Activated gamma-delta T cell treated with anti-CD3 and anti-CD28 coated beads, Interleukin-2, amount 50 U/mL, for 16 hours (primary cell): ENCODE data around the gene ABHD17A.
A peak's percentile ranks its signal among the peaks of the same experiment; 100 is the strongest.

Experiments
- DNase-seq: peaks from one replicate; pipeline ENCODE4 v3.0.0-alpha.2; 2020; ENCODE audit warnings: low read depth

ABHD17A gene

GRCh38 chr19:1885398-1886119 lies at the start of gene ABHD17A:
ABHD17A (minus strand) TSS chr19:1885496; CDS start chr19:1881566, 3,930 bp downstream.
- peak; percentile 94 for DNase-seq

- no peak for DNase-seq
Observed at GRCh38 chr19:1933942-1934341, 48.6 kb upstream of the ABHD17A start.

- DNase-seq, result no peak
Observed at GRCh38 chr19:1933244-1933643, 47.9 kb upstream of the ABHD17A start.

GRCh38 chr19:1932395-1932794 lies 47.1 kb upstream of the ABHD17A start:
- DNase-seq, result no peak

GRCh38 chr19:1931445-1931844 lies 46.1 kb upstream of the ABHD17A start:
- no peak for DNase-seq

DNA sequence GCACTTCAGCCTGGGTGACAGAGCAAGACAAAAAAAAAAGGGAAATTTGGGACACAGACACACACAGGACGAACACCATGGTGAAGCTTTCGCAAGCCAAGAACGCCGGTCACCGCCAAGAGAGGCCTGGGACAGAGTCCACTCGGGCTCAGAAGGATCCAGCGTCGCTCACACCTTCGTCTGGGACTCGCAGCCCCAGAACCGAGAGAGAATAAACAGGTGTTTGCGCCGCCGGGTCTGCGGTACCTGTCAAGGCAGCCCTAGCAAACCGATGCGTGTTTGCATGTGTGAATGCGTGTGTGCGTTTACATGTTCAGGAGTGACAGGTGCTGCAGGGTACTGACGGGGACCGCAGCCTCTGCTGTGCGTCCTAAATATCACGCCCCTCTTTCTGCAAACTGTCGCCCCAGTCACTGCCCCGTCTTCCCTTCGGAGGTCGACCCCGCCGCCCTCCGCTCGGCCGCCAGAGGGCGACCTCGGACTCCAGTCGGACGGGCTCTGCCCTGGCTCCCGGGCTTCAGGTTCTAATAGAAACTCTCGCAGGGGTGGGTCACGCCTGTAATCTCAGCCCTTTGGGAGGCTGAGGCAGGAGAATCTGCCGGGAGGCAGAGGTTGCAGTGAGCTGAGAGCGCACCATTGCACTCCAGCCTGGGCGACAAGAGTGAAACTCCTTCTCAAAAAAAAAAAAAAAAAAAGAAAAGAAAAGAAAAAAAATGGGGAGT lies 43.9 kb upstream of the ABHD17A start:
- peak; percentile 82 for DNase-seq

- no peak for DNase-seq
Observed at GRCh38 chr19:1925544-1925943, 40.2 kb upstream of the ABHD17A start.

- DNase-seq, result no peak
Observed at GRCh38 chr19:1924320-1924961, 39.1 kb upstream of the ABHD17A start.

DNA sequence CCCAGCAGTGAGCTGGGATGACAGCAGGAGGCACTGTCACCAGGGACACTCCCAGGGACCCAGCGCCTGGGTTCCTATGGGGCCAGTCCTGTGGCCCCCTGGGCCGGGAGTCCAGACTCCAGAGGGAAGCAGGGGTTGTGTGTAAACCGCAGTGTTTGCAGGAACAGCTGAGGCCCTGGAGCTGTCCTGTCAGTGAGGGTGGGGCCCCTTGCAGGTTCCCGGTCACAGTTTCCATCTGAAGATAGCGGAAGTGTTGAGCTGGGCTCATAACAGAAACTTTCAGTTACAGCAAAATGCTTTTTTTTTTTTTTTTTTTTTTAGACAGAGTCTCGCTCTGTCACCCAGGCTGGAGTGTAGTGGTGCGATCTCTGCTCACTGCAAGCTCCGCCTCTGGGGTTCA lies 38.0 kb upstream of the ABHD17A start:
- no peak for DNase-seq

- no peak for DNase-seq
Observed at GRCh38 chr19:1922803-1923202, 37.5 kb upstream of the ABHD17A start.

GRCh38 chr19:1921825-1922224 lies 36.5 kb upstream of the ABHD17A start:
- no peak for DNase-seq

DNA sequence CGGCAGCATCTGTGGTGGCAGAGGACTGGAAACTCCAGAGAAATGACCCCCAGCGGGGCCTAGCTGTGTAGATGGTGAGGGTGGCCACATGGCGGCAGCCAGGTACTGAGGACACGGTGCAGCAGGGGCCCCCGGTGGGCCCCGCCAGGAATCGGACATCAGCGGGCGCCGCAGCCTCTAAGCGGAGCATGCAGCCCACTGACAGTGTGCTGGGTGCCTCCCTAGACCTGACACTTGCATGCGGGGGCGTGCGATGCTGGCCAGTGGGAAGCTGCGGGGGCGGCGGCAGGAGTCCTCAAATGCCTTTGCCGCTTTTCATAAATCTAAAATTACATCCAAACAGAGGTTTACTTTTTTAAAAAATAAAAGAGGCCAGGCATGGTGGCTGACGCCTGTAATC lies 36.0 kb upstream of the ABHD17A start:
- no peak for DNase-seq

- no peak for DNase-seq
Observed at GRCh38 chr19:1920644-1921043, 35.3 kb upstream of the ABHD17A start.

DNA sequence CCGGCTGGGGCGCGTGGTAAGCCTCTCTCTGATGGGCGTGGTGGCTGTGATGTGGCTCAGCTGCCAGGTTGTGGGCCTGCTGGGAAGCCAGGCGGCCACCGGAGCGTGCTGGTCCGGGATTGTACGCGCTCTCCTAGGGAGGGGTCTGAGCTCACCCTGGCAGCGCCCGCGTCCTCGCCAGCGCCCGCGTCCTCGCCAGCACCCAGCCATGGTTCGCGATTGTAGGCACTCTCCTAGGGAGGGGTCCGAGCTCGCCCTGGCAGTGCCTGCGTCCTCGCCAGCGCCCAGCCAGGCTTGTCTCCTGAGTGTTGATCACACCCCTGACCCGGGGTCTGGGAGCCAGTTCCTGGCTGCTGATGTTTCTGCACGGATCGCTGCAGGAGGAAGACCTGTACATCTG lies 33.7 kb upstream of the ABHD17A start:
- no peak for DNase-seq

GRCh38 chr19:1917926-1918325 lies 32.6 kb upstream of the ABHD17A start:
- no peak for DNase-seq

DNA sequence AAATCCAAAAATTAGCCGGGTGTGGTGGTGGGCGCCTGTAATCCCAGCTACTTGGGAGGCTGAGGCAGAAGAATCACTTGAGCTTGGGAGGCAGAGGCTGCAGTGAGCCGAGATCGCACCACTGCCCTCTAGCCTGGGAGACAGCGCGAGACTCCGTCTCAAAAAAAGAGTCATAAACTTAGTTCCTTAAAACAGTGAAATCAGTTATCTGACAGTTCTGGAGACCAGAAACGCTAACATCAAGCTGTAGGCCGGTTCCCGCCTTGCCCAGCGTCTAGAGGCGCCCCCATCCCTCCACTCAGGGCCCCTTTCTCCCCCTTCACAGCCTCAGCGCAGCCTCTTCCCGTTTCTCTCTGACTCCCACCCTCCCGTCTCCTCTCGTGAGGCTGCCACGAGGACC lies 31.9 kb upstream of the ABHD17A start:
- DNase-seq, result no peak

DNA sequence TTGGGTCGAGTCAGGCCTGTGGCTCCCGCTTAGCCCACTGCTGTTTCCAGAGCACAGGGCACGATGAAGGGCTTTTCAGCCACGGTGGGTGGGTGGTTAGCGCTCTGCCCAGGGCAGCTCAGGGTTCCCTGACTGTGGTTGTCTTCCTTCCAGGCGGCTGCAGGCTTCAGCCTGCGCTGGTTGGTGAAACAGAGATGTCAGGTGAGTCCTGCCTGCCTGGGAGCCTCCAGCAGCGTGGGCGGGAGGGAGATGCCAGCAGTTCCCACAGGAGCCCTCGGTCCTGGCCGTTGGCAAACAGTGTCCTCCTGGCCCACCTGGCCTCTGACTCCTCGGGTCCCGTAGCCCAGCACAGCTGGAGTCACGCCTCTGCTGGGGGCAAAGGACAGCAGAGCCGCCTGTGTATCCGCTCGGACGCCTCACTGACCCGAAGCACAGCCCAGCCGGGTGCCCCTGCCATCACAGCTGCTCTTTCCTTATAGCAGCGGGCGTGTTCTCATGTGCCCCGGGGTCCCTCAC lies 29.6 kb upstream of the ABHD17A start:
- DNase-seq, result no peak

- DNase-seq, result no peak
Observed at GRCh38 chr19:1913781-1914577, 28.7 kb upstream of the ABHD17A start.

GRCh38 chr19:1912760-1913505 lies 27.6 kb upstream of the ABHD17A start:
- DNase-seq, result no peak

GRCh38 chr19:1911995-1912394 lies 26.7 kb upstream of the ABHD17A start:
- no peak for DNase-seq

GRCh38 chr19:1911098-1911497 lies 25.8 kb upstream of the ABHD17A start:
- DNase-seq, result no peak
